Measurements from ENCODE around the gene F2RL2.

F2RL2 gene, protein sequence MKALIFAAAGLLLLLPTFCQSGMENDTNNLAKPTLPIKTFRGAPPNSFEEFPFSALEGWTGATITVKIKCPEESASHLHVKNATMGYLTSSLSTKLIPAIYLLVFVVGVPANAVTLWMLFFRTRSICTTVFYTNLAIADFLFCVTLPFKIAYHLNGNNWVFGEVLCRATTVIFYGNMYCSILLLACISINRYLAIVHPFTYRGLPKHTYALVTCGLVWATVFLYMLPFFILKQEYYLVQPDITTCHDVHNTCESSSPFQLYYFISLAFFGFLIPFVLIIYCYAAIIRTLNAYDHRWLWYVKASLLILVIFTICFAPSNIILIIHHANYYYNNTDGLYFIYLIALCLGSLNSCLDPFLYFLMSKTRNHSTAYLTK

DNA sequence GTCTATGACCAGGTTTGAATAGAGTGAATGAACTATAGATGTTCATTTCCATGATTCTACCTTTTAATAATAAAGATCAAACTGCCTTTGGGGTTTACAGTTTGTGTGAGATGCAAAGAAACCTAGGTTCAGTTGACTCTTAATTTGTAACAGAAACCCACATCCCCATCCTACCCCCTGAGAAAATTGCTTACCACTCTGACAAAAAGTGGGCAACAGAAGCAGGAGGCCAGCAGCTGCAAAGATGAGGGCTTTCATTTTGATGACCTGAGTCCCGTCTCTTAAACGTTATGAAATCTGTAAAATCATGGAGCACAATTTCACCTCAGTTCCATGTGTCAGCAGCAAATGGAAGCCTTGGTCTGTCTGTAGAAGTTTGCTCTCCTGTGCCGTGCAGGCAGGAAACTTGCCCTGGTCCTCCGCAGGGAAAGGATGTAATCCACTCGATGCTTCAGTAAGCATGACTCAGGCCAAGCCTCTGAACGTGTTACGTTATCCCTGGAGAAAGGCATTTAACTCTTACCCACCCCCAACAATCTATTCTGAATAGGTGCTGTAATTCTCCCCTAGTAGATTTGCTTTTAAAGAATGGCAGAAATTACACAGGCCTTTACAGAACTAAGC lies at the start of gene F2RL2:
Gene F2RL2, minus strand, starts transcription at position 431 of the 624 bp plus-strand sequence. Its CDS starts 173 bp downstream, at position 258.
- Histone ChIP-seq H3K79me2 (ENCODE audit: insufficient read depth, low read length) (no peaks in the 10 kb centered on the region), H3K27ac (ENCODE audit: low read length) (no peak within 1 kb of the TSS), H4K20me1 (ENCODE audit: insufficient read depth, low read length) (no peaks in the 10 kb centered on the region), H3K4me1 (ENCODE audit: insufficient read depth, low read length) (no peaks in the 10 kb centered on the region), H3K4me3 (ENCODE audit: low read depth in 1 of 2, low read length in 2 of 2) (no peak within 1 kb of the TSS), H2AFZ (ENCODE audit: low read depth, low read length) (no peak within 1 kb of the TSS), H3K9me3 (ENCODE audit: insufficient read depth, low read length, severe bottlenecking) (no peaks in the 10 kb centered on the region), H3K9ac (ENCODE audit: low read depth, low read length) (no peak within 1 kb of the TSS), H3K4me2 (ENCODE audit: insufficient read depth, low read length) (no peak within 1 kb of the TSS), H3K36me3 (ENCODE audit: insufficient read depth, low read length) (no peaks in the 10 kb centered on the region), H3K27me3 (ENCODE audit: insufficient read depth, low read length, poor library complexity) (no peaks in the 10 kb centered on the region)
- no peak for TF ChIP-seq EZH2 (IDR thresholded peaks at IDR 0.05; ENCODE audit: borderline replicate concordance, low read depth, low read length, severe bottlenecking)
- TF ChIP-seq CTCF (IDR thresholded peaks at IDR 0.05; ENCODE audit: borderline replicate concordance, extremely low read depth, low read length, poor library complexity, severe bottlenecking): no peak
- no peak for DNase-seq
- no peak for ATAC-seq (ENCODE audit: insufficient read depth, low read depth)

GRCh38 chr5:76672242-76672641 lies 49.0 kb upstream of the F2RL2 start:
- H3K9me3 ChIP-seq (ENCODE audit: insufficient read depth, low read length, severe bottlenecking): no peaks in the 10 kb centered on the region
- H3K4me3 ChIP-seq (ENCODE audit: low read depth in 1 of 2, low read length in 2 of 2): no peak overlapping the region
- DNase-seq (no peak), ATAC-seq (ENCODE audit: insufficient read depth, low read depth) (no peak)
- H3K9ac ChIP-seq (ENCODE audit: low read depth, low read length): no peak overlapping the region
- H3K27me3 ChIP-seq (ENCODE audit: insufficient read depth, low read length, poor library complexity): no peaks in the 10 kb centered on the region
- H3K79me2 ChIP-seq (ENCODE audit: insufficient read depth, low read length): no peaks in the 10 kb centered on the region
- no peak for TF ChIP-seq EZH2 (IDR thresholded peaks at IDR 0.05; ENCODE audit: borderline replicate concordance, low read depth, low read length, severe bottlenecking)
- TF ChIP-seq CTCF (IDR thresholded peaks at IDR 0.05; ENCODE audit: borderline replicate concordance, extremely low read depth, low read length, poor library complexity, severe bottlenecking): no peak
- H3K4me2 ChIP-seq (ENCODE audit: insufficient read depth, low read length): no peak overlapping the region
- H3K4me1 ChIP-seq (ENCODE audit: insufficient read depth, low read length): no peaks in the 10 kb centered on the region
- H4K20me1 ChIP-seq (ENCODE audit: insufficient read depth, low read length): no peaks in the 10 kb centered on the region
- no peaks in the 10 kb centered on the region for H3K36me3 ChIP-seq (ENCODE audit: insufficient read depth, low read length)
- no peak overlapping the region for H2AFZ ChIP-seq (ENCODE audit: low read depth, low read length)
- H3K27ac ChIP-seq (ENCODE audit: low read length): no peak overlapping the region

DNA sequence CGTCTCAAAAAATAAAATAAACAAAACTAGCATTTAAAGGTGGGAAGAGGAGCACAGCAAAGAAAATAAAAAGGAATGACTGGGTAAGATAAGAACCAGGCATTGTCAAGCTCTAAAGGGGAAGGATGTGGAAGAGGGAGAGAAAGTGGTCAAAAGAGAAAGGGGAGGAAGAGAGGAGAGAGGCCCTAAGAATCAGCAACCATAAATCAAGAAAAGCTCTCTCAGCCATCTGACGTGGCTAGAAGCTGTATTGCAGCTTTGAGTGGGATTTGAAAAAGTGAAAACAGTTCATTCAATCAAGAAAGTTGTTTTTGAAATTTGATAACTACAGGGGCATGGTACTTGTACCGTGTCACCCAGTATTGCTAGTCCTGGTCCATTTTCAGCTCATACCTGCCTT lies 47.3 kb upstream of the F2RL2 start:
- Histone ChIP-seq H3K4me2 (ENCODE audit: insufficient read depth, low read length) (no peak overlapping the region), H3K9me3 (ENCODE audit: insufficient read depth, low read length, severe bottlenecking) (no peaks in the 10 kb centered on the region), H3K27me3 (ENCODE audit: insufficient read depth, low read length, poor library complexity) (no peaks in the 10 kb centered on the region), H3K27ac (ENCODE audit: low read length) (no peak overlapping the region), H3K36me3 (ENCODE audit: insufficient read depth, low read length) (no peaks in the 10 kb centered on the region), H3K79me2 (ENCODE audit: insufficient read depth, low read length) (no peaks in the 10 kb centered on the region), H4K20me1 (ENCODE audit: insufficient read depth, low read length) (no peaks in the 10 kb centered on the region), H3K4me3 (ENCODE audit: low read depth in 1 of 2, low read length in 2 of 2) (no peak overlapping the region), H3K4me1 (ENCODE audit: insufficient read depth, low read length) (no peaks in the 10 kb centered on the region), H3K9ac (ENCODE audit: low read depth, low read length) (no peak overlapping the region), H2AFZ (ENCODE audit: low read depth, low read length) (no peak overlapping the region)
- DNase-seq (no peak), ATAC-seq (ENCODE audit: insufficient read depth, low read depth) (no peak)
- no peak for TF ChIP-seq CTCF (IDR thresholded peaks at IDR 0.05; ENCODE audit: borderline replicate concordance, extremely low read depth, low read length, poor library complexity, severe bottlenecking)
- TF ChIP-seq EZH2 (IDR thresholded peaks at IDR 0.05; ENCODE audit: borderline replicate concordance, low read depth, low read length, severe bottlenecking): no peak
